GM12878 (cell line): ENCODE measurements around the gene LSR. TPM values are rescaled to one million over a fixed set of nuclear protein-coding genes. Genes with fewer than 3 reads are reported as not detected.

Source experiments
- ATAC-seq: fragments of 200-7000 bp; cut with Tn5 transposase; 3 replicates; pipeline ENCODE4 v1.9.1; 2020; ENCODE audit warnings: mild to moderate bottlenecking, moderate library complexity
- BruUV-seq: library from RNA; stranded (reverse); fragments of 400-500 nt; replicated peaks from 2 replicates; lab custom pipeline; 2021; lab: Mats Ljungman, UMichigan
- CTCF ChIA-PET: fragments of 300-600 bp; sonication (Branson Sonifier 250); formaldehyde crosslinking; extraction: SDS; loops from one replicate; lab custom pipeline; 2021; ENCODE audit warnings: inconsistent platforms; lab: Yijun Ruan, JAX
- POLR2A ChIA-PET: fragments of 350-600 bp; formaldehyde crosslinking; extraction: SDS; loops from one replicate; lab custom pipeline; 2021; ENCODE audit warnings: inconsistent platforms; lab: Charles Lee
- RAD21 ChIA-PET: fragments of 300-600 bp; sonication (Branson Sonifier 250); formaldehyde crosslinking; loops from one replicate; lab custom pipeline; 2023; ENCODE audit warnings: antibody characterized with exemption; ENCODE audit not compliant: unreplicated experiment; lab: Charles Lee
- SMC1A ChIA-PET: fragments of 300-600 bp; sonication (Branson Sonifier 250); formaldehyde crosslinking; loops from one replicate; lab custom pipeline; 2023; ENCODE audit not compliant: unreplicated experiment, uncharacterized antibody; lab: Charles Lee
- DNase-seq: peaks from one replicate; pipeline ENCODE4 v3.0.0-alpha.2; 2011; ENCODE audit warnings: low read depth, low spot score
- FAIRE-seq: peaks from 3 replicates; lab custom pipeline; 2011; peaks lifted over from hg19 to GRCh38; lab: Jason Lieb, UNC
- H2AFZ ChIP-seq: 2 replicates; pipeline ENCODE4 v1.6.0; 2011; ENCODE audit warnings: low read depth, low read length, control low read depth; ENCODE audit not compliant: control insufficient read depth
- H3K27ac ChIP-seq: 2 replicates; pipeline ENCODE4 v1.5.1; 2011; ENCODE audit warnings: control low read depth; ENCODE audit not compliant: control insufficient read depth, insufficient read depth
- H3K27me3 ChIP-seq, 2 experiments: replicated peaks in 1 of 2; 2 replicates each; pipeline versions ENCODE4 v1.6.0 to v1.6.1; 2011; ENCODE audit warnings: low read length in 1 of 2; ENCODE audit not compliant: control insufficient read depth in 2 of 2, insufficient read depth in 2 of 2
- H3K36me3 ChIP-seq, 2 experiments: 2 replicates each; pipeline ENCODE4 v1.5.1; 2011; ENCODE audit warnings: low read length in 1 of 2; ENCODE audit not compliant: control insufficient read depth in 2 of 2, insufficient read depth in 2 of 2
- H3K4me1 ChIP-seq: 2 replicates; pipeline ENCODE4 v1.6.1; 2011; ENCODE audit warnings: mild to moderate bottlenecking, low read length, moderate library complexity, mixed read lengths; ENCODE audit not compliant: control insufficient read depth, insufficient read depth
- H3K4me2 ChIP-seq: 2 replicates; pipeline ENCODE4 v1.6.0; 2011; ENCODE audit warnings: control low read depth; ENCODE audit not compliant: control insufficient read depth, insufficient read depth
- H3K4me3 ChIP-seq: fragments of 200-600 bp; sonication (generic); 2 replicates; pipeline ENCODE4 v1.5.1; 2016
- H3K79me2 ChIP-seq: 2 replicates; pipeline ENCODE4 v1.6.0; 2011; ENCODE audit warnings: low read length; ENCODE audit not compliant: control insufficient read depth, insufficient read depth
- H3K9ac ChIP-seq: 2 replicates; pipeline ENCODE4 v1.8.0; 2011; ENCODE audit warnings: low read length, control low read depth, mixed read lengths; ENCODE audit not compliant: control insufficient read depth, insufficient read depth
- H3K9me3 ChIP-seq: replicated peaks from 3 replicates; pipeline ENCODE4 v1.5.1; 2011; ENCODE audit warnings: mild to moderate bottlenecking, low read length; ENCODE audit not compliant: control insufficient read depth, insufficient read depth
- H4K20me1 ChIP-seq: 2 replicates; pipeline ENCODE4 v1.6.0; 2011; ENCODE audit not compliant: control insufficient read depth, insufficient read depth
- CBFB ChIP-seq: IDR thresholded peaks from 2 replicates; pipeline ENCODE4 v1.6.1; 2016; ENCODE audit warnings: antibody characterized with exemption, low read depth
- DPF2 ChIP-seq: fragments of 450-650 bp; IDR thresholded peaks from 2 replicates; pipeline ENCODE4 v1.6.1; 2017; ENCODE audit warnings: mild to moderate bottlenecking
- EED ChIP-seq: sonication (generic); IDR thresholded peaks from 2 replicates; pipeline ENCODE4 v1.6.1; 2016; ENCODE audit warnings: antibody characterized with exemption, low read depth
- EP300 ChIP-seq, 2 experiments: fragments of 150-350 bp in 1 of 2; IDR thresholded peaks; 2 replicates each; pipeline ENCODE4 v1.6.1; 2011 to 2012; ENCODE audit warnings: low read depth in 2 of 2, low read length in 2 of 2, borderline replicate concordance in 1 of 2, improper control_type of control experiment in 1 of 2, inconsistent platforms in 1 of 2; ENCODE audit not compliant: control insufficient read depth in 1 of 2
- FOS ChIP-seq: IDR thresholded peaks from 3 replicates; pipeline ENCODE4 v1.6.1; 2011; ENCODE audit warnings: borderline replicate concordance; ENCODE audit not compliant: insufficient read length; ENCODE audit errors: extremely low read depth
- GATAD2B ChIP-seq: fragments of 450-650 bp; conservative IDR thresholded peaks from 2 replicates; pipeline ENCODE4 v1.6.1; 2017; ENCODE audit warnings: low read depth, mild to moderate bottlenecking, moderate library complexity
- HCFC1 ChIP-seq: fragments of 150-350 bp; IDR thresholded peaks from 2 replicates; pipeline ENCODE4 v1.6.1; 2014; ENCODE audit warnings: low read length
- HDAC2 ChIP-seq: fragments of 200-600 bp; sonication (generic); IDR thresholded peaks from 2 replicates; pipeline ENCODE4 v1.6.1; 2017
- JUNB ChIP-seq: IDR thresholded peaks from 2 replicates; pipeline ENCODE4 v1.6.1; 2016; ENCODE audit warnings: antibody characterized with exemption, mild to moderate bottlenecking
- MYB ChIP-seq: fragments of 150-350 bp; IDR thresholded peaks from 2 replicates; pipeline ENCODE4 v1.6.1; 2014; ENCODE audit warnings: mild to moderate bottlenecking, low read depth, low read length, borderline replicate concordance
- NFIC ChIP-seq: IDR thresholded peaks from 2 replicates; pipeline ENCODE4 v1.6.1; 2012; ENCODE audit warnings: low read depth, mild to moderate bottlenecking, inconsistent platforms, low read length, moderate library complexity
- RAD21 ChIP-seq: IDR thresholded peaks from 2 replicates; pipeline ENCODE4 v1.6.1; 2011; ENCODE audit warnings: mild to moderate bottlenecking, low read depth, low read length, moderate library complexity; ENCODE audit not compliant: insufficient read depth
- SPI1 ChIP-seq: IDR thresholded peaks from 2 replicates; pipeline ENCODE4 v1.6.1; 2011; ENCODE audit warnings: low read depth, mild to moderate bottlenecking, low read length, moderate library complexity, borderline replicate concordance; ENCODE audit not compliant: insufficient read depth
- TCF3 ChIP-seq: IDR thresholded peaks from 2 replicates; pipeline ENCODE4 v1.6.1; 2012; ENCODE audit warnings: low read depth, mild to moderate bottlenecking, low read length, borderline replicate concordance; ENCODE audit not compliant: insufficient read depth
- ZBED1 ChIP-seq: IDR thresholded peaks from 2 replicates; pipeline ENCODE4 v1.6.1; 2016; ENCODE audit warnings: borderline replicate concordance
- ZBTB11 ChIP-seq: fragments of 450-650 bp; formaldehyde crosslinking; IDR thresholded peaks from 2 replicates; pipeline ENCODE4 v1.5.0; 2022; ENCODE audit warnings: mild to moderate bottlenecking, missing genetic modification characterization
- ZNF24 ChIP-seq: fragments of 450-650 bp; IDR thresholded peaks from 2 replicates; pipeline ENCODE4 v1.6.1; 2017; ENCODE audit warnings: antibody characterized with exemption, mild to moderate bottlenecking
- ZNF384 ChIP-seq: IDR thresholded peaks from 2 replicates; pipeline ENCODE4 v1.6.1; 2012; ENCODE audit warnings: low read depth, mild to moderate bottlenecking, low read length, improper control_type of control experiment, borderline replicate concordance
- WGBS: methylation state at CpG from one replicate; pipeline ENCODE4 v1.1.6; 2016; ENCODE audit warnings: low lambda C conversion rate; ENCODE audit not compliant: insufficient replicate concordance, insufficient coverage; ENCODE audit errors: missing lambda C conversion rate; 5-methylcytosine and 5-hydroxymethylcytosine counted together
- in situ Hi-C: fragments of 300-500 bp; cut with MboI; formaldehyde crosslinking; loops from 9 replicates; pipeline ENCODE4 v1.14.3; 2018; ENCODE audit warnings: mixed read lengths
- intact Hi-C: fragments of 100-400 bp; cut with micrococcal nuclease; formaldehyde crosslinking; loops from one replicate; pipeline ENCODE4 v1.14.2; 2022; ENCODE audit not compliant: unreplicated experiment
- polyA plus RNA-seq, 11 experiments: library from polyadenylated mRNA; depleted of rRNA in 4 of 11; unstranded in 6 of 11; stranded (reverse) in 5 of 11; fragments of >200 nt; fragmentation: Nextera tagmentation in 4 of 11; fragmentation: Illumina TruSeq in 1 of 11; extraction: Ambion mirVana in 4 of 11; extraction: Trizol in 1 of 11; gene quantifications; 1 replicate in 1 of 11; 2 replicates in 10 of 11; pipeline versions ENCODE4 v1.2.1 to v1.2.3, GENCODE V29; 2011 to 2016; ENCODE audit warnings: inconsistent platforms in 2 of 11, missing spikeins in 2 of 11, low read depth in 1 of 11
- total RNA-seq, 4 experiments: library from RNA; depleted of rRNA in 3 of 4; stranded (reverse); fragments of >200 nt in 3 of 4; fragmentation: Illumina TruSeq in 1 of 4; extraction: Trizol in 1 of 4; gene quantifications; 2 replicates each; pipeline versions ENCODE4 v1.2.1 to v1.2.3, GENCODE V29; 2013 to 2021

Gene LSR
- total and polyA plus RNA-seq, 10 of the 15 experiments (the other 5 are each of a cell fraction or from before 2014, with no cell fraction given) = 0.26 to 53.9 (median 26.3) TPM

DNA sequence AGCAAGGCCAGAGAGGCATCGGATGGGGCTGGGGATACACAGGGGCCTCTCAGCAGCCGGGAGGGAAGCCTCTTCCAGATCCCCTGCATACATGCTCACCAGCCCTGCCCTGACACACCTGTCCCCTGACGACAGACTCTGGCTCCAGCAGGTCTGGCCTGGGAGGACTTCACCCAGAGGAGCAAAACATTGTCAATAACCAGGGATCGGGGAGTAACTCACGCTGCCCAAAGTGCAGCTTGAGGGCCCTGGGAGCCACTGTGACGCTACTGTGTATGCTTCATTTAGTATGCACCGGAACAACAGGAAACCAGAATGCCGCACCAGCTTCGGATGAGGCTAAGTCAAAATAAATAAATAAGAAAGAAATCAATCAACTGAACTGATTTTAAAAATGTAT lies 67.8 kb downstream of the LSR start:
- TF ChIP-seq EED (no peak), JUNB (no peak), GATAD2B (no peak), ZNF24 (no peak), EP300 (IDR thresholded peaks at IDR 0.05; ENCODE audit: borderline replicate concordance in 1 of 2, control insufficient read depth in 1 of 2, low read depth in 2 of 2, low read length in 2 of 2) (no peak), RAD21 (no peak), DPF2 (no peak), MYB (no peak), HDAC2 (no peak), ZNF384 (no peak), SPI1 (no peak), HCFC1 (no peak), ZBED1 (no peak), FOS (no peak), ZBTB11 (no peak), NFIC (no peak), TCF3 (no peak), CBFB (no peak)
- Histone ChIP-seq H3K4me3 (no peak overlapping the region), H4K20me1 (no peaks in the 10 kb centered on the region), H3K9me3 (no peaks in the 10 kb centered on the region), H3K36me3 (no peaks in the 10 kb centered on the region), H3K27ac (no peak overlapping the region), H3K27me3 (no peaks in the 10 kb centered on the region), H2AFZ (no peak overlapping the region), H3K9ac (no peak overlapping the region), H3K79me2 (no peaks in the 10 kb centered on the region), H3K4me1 (peaks cover 21% of the 10 kb centered on the region), H3K4me2 (no peak overlapping the region)
- BruUV-seq = no TSS peak
- CTCF ChIA-PET = interaction anchor here (1.0 to 2.5 kb wide), 6 partner anchors 30 to 179 kb away, joined by 3 to 9 read pairs (median 6); partner anchors contain the start of gene FFAR1
- intact Hi-C loops = no loop called here
- POLR2A ChIA-PET = interaction anchor here (0.5 to 1.3 kb wide), 3 partner anchors 10 to 349 kb away, joined by 3 to 5 read pairs (median 5); no protein-coding TSS in a partner anchor
- SMC1A ChIA-PET = interaction anchor here (0.8 to 11.0 kb wide), 5 partner anchors 12 to 192 kb away, joined by 4 to 122 read pairs (median 5); partner anchors contain the start of gene CD22
- in situ Hi-C loops = no loop called here
- DNase-seq = no peak
- ATAC-seq = no peak
- 48% methylated on average over 9 of the region's 9 CpGs for WGBS
- no peak for FAIRE-seq
- RAD21 ChIA-PET = interaction anchor here (1.5 kb wide), 1 partner anchor 37 kb away, joined by 3 read pairs; no protein-coding TSS in a partner anchor
